ENCODE results near the gene IL20.

Gene IL20

DNA sequence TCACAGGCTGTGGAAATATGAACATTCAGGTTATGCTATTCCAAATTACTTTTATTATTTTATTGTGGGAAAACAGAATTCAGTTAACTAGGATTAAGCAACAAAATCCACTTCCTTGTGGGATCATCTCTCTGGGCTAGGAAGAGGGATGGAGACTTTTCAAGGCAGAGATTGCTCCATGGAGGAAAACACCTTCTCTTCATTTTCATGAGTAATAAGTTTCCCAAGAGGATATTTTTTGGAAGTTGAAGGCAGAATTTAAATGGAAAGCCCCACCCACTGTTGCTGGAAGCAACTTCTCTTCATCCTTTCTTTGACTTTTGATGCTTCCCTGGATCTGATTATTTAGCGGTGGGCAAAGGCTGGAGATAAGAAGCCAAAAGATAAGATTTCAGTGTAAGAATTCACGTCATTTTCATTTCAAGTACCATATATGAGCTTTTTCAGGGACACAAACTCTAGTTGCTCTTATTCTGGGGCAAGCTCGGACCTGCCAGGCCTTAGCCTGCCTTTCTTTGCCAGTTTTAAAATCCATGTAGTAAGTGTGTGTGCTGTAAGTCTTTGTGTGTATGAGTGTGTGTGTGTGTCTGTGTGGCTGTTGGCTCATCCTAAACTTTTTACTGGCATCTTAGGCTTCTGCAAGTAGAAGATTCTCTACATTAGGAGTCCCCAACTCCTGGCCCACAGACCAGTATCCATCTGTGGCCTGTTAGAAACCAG lies 20.1 kb downstream of the IL20 start (continued):
- TF ChIP-seq, protein P1, sequence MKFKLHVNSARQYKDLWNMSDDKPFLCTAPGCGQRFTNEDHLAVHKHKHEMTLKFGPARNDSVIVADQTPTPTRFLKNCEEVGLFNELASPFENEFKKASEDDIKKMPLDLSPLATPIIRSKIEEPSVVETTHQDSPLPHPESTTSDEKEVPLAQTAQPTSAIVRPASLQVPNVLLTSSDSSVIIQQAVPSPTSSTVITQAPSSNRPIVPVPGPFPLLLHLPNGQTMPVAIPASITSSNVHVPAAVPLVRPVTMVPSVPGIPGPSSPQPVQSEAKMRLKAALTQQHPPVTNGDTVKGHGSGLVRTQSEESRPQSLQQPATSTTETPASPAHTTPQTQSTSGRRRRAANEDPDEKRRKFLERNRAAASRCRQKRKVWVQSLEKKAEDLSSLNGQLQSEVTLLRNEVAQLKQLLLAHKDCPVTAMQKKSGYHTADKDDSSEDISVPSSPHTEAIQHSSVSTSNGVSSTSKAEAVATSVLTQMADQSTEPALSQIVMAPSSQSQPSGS (tag by site-specific recombination; IDR thresholded peaks at IDR 0.05; ENCODE audit: low read depth): no peak
- no peak for TF ChIP-seq YY2 (tag by site-specific recombination; IDR thresholded peaks at IDR 0.05)
- TF ChIP-seq, protein P2, sequence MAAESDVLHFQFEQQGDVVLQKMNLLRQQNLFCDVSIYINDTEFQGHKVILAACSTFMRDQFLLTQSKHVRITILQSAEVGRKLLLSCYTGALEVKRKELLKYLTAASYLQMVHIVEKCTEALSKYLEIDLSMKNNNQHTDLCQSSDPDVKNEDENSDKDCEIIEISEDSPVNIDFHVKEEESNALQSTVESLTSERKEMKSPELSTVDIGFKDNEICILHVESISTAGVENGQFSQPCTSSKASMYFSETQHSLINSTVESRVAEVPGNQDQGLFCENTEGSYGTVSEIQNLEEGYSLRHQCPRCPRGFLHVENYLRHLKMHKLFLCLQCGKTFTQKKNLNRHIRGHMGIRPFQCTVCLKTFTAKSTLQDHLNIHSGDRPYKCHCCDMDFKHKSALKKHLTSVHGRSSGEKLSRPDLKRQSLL (tag by site-specific recombination; IDR thresholded peaks at IDR 0.05): no peak
- no peak for TF ChIP-seq ZNF350 (tag by site-specific recombination; IDR thresholded peaks at IDR 0.05)
- no peak for TF ChIP-seq IKZF3 (tag by site-specific recombination; IDR thresholded peaks at IDR 0.05)
- TF ChIP-seq FEZF1 (tag by site-specific recombination; IDR thresholded peaks at IDR 0.05): no peak
- no peak for TF ChIP-seq SP3 (tag by site-specific recombination; IDR thresholded peaks at IDR 0.05)
- no peak for TF ChIP-seq MEIS1 (CRISPR knock-in tag; IDR thresholded peaks at IDR 0.05; ENCODE audit: borderline replicate concordance)
- TF ChIP-seq, protein P3, sequence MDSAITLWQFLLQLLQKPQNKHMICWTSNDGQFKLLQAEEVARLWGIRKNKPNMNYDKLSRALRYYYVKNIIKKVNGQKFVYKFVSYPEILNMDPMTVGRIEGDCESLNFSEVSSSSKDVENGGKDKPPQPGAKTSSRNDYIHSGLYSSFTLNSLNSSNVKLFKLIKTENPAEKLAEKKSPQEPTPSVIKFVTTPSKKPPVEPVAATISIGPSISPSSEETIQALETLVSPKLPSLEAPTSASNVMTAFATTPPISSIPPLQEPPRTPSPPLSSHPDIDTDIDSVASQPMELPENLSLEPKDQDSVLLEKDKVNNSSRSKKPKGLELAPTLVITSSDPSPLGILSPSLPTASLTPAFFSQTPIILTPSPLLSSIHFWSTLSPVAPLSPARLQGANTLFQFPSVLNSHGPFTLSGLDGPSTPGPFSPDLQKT (IDR thresholded peaks at IDR 0.05; ENCODE audit: borderline replicate concordance, low read depth, low read length): no peak
- no peak for TF ChIP-seq ZNF140 (tag by site-specific recombination; IDR thresholded peaks at IDR 0.05)
- TF ChIP-seq TRIM28 (IDR thresholded peaks at IDR 0.05; ENCODE audit: borderline replicate concordance, low read length): no peak

DNA sequence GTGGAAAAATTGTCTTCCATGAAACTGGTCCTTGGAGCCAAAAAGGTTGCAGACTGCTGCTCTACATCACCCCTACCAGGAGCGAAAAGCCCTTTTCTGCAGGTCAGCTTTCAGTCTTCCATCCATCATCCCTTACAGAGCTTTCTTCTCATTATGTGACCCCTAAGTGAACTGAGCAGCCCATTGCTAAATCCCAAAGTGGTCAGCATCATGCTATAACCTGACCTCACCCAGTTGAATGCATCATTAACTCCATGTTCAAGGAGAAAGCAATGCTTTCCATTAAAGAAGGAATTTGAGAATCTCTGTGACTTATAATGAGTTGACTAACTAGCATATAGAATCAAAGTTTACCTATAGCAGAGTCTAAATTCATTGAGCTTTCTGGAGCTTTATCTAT lies 21.4 kb downstream of the IL20 start:
- ChIA-PET POLR2A (no interaction called here), CTCF (interaction anchor here (0.6 to 1.0 kb wide), 2 partner anchors 22 to 78 kb away, joined by 3 to 5 read pairs; partner anchors contain the start of gene IL20)
- H3K27ac ChIP-seq (ENCODE audit: extremely low read depth, low read depth, low read length): no peak overlapping the region
- TF ChIP-seq, protein P4, sequence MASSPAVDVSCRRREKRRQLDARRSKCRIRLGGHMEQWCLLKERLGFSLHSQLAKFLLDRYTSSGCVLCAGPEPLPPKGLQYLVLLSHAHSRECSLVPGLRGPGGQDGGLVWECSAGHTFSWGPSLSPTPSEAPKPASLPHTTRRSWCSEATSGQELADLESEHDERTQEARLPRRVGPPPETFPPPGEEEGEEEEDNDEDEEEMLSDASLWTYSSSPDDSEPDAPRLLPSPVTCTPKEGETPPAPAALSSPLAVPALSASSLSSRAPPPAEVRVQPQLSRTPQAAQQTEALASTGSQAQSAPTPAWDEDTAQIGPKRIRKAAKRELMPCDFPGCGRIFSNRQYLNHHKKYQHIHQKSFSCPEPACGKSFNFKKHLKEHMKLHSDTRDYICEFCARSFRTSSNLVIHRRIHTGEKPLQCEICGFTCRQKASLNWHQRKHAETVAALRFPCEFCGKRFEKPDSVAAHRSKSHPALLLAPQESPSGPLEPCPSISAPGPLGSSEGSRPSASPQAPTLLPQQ (tag by site-specific recombination; IDR thresholded peaks at IDR 0.05): no peak
- TF ChIP-seq, protein P3 (IDR thresholded peaks at IDR 0.05; ENCODE audit: borderline replicate concordance, low read depth, low read length): no peak
- TF ChIP-seq ZNF610 (tag by site-specific recombination; IDR thresholded peaks at IDR 0.05; ENCODE audit: borderline replicate concordance) (no peak), KLF9 (tag by site-specific recombination; IDR thresholded peaks at IDR 0.05; ENCODE audit: low read depth) (no peak), ZNF211 (tag by site-specific recombination; IDR thresholded peaks at IDR 0.05; ENCODE audit: low read depth) (no peak), YY2 (tag by site-specific recombination; IDR thresholded peaks at IDR 0.05) (no peak), ZNF473 (tag by site-specific recombination; IDR thresholded peaks at IDR 0.05) (no peak), ZNF791 (tag by site-specific recombination; IDR thresholded peaks at IDR 0.05) (no peak)
- TF ChIP-seq, protein P5, sequence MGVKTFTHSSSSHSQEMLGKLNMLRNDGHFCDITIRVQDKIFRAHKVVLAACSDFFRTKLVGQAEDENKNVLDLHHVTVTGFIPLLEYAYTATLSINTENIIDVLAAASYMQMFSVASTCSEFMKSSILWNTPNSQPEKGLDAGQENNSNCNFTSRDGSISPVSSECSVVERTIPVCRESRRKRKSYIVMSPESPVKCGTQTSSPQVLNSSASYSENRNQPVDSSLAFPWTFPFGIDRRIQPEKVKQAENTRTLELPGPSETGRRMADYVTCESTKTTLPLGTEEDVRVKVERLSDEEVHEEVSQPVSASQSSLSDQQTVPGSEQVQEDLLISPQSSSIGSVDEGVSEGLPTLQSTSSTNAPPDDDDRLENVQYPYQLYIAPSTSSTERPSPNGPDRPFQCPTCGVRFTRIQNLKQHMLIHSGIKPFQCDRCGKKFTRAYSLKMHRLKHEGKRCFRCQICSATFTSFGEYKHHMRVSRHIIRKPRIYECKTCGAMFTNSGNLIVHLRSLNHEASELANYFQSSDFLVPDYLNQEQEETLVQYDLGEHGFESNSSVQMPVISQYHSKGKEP (tag by site-specific recombination; IDR thresholded peaks at IDR 0.05): no peak
- TF ChIP-seq, protein P6, sequence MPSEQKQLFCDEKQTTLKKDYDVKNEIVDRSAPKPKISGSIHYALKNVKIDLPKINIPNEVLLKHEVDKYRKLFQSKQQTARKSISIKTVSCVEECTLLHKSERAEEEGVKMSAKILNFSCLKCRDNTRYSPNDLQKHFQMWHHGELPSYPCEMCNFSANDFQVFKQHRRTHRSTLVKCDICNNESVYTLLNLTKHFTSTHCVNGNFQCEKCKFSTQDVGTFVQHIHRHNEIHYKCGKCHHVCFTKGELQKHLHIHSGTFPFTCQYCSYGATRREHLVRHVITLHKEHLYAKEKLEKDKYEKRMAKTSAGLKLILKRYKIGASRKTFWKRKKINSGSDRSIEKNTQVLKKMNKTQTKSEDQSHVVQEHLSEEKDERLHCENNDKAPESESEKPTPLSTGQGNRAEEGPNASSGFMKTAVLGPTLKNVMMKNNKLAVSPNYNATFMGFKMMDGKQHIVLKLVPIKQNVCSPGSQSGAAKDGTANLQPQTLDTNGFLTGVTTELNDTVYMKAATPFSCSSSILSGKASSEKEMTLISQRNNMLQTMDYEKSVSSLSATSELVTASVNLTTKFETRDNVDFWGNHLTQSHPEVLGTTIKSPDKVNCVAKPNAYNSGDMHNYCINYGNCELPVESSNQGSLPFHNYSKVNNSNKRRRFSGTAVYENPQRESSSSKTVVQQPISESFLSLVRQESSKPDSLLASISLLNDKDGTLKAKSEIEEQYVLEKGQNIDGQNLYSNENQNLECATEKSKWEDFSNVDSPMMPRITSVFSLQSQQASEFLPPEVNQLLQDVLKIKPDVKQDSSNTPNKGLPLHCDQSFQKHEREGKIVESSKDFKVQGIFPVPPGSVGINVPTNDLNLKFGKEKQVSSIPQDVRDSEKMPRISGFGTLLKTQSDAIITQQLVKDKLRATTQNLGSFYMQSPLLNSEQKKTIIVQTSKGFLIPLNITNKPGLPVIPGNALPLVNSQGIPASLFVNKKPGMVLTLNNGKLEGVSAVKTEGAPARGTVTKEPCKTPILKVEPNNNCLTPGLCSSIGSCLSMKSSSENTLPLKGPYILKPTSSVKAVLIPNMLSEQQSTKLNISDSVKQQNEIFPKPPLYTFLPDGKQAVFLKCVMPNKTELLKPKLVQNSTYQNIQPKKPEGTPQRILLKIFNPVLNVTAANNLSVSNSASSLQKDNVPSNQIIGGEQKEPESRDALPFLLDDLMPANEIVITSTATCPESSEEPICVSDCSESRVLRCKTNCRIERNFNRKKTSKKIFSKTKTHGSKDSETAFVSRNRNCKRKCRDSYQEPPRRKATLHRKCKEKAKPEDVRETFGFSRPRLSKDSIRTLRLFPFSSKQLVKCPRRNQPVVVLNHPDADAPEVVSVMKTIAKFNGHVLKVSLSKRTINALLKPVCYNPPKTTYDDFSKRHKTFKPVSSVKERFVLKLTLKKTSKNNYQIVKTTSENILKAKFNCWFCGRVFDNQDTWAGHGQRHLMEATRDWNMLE (tag by site-specific recombination; conservative IDR thresholded peaks at IDR 0.05; ENCODE audit: low read depth): no peak
- TF ChIP-seq, protein P7, sequence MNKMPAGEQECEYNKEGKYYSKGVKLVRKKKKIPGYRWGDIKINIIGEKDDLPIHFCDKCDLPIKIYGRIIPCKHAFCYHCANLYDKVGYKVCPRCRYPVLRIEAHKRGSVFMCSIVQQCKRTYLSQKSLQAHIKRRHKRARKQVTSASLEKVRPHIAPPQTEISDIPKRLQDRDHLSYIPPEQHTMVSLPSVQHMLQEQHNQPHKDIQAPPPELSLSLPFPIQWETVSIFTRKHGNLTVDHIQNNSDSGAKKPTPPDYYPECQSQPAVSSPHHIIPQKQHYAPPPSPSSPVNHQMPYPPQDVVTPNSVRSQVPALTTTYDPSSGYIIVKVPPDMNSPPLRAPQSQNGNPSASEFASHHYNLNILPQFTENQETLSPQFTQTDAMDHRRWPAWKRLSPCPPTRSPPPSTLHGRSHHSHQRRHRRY (tag by site-specific recombination; IDR thresholded peaks at IDR 0.05): no peak

More for the DNA sequence above, 21.4 kb downstream of the IL20 start:
- H3K4me3 ChIP-seq (ENCODE audit: low read depth, low read length): no peak overlapping the region
- H3K4me1 ChIP-seq (ENCODE audit: control insufficient read depth, insufficient read depth, low read length): no peaks in the 10 kb centered on the region
- no peaks in the 10 kb centered on the region for H3K9me3 ChIP-seq (ENCODE audit: control insufficient read depth, insufficient read depth, low read depth, low read length)
- H3K36me3 ChIP-seq (ENCODE audit: control insufficient read depth in 2 of 2, insufficient read depth in 1 of 2, low read length in 2 of 2): no peaks in the 10 kb centered on the region

All from HEK293 (cell line).